ENCODE measurements around the gene VSX1. TPM values are rescaled to one million over a fixed set of nuclear protein-coding genes. Genes with fewer than 3 reads are reported as not detected.

VSX1 gene
- total RNA-seq, 2 experiments from 2014 or later = not detected

DNA sequence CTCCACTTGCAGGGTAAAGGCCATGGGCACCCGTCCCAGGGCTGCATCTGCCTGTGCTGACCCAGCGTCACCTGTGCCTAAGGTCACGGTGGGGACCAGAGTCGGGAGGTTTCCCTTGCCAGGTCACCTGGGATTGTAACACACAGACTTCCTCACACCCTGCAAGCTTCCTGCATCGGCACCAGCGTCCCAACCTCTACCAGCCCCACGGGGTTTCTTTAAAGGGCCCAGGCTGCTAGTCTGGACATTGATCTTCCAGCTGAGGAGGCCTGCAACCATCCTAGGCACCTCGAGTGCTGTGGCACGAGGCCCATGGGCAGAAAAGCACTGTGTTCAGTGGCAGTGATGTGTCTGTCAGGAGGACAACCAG lies 36.6 kb downstream of the VSX1 start:
- Mint-ChIP-seq H3K27me3 (no peaks in the 10 kb centered on the region), H3K27ac (peak overlapping the region; percentile 16), H3K4me3 (no peak overlapping the region), H3K4me1 (peaks cover 26% of the 10 kb centered on the region), H3K36me3 (peaks cover 3% of the 10 kb centered on the region), H3K9me3 (no peaks in the 10 kb centered on the region)
- DNase-seq = no peak

DNA sequence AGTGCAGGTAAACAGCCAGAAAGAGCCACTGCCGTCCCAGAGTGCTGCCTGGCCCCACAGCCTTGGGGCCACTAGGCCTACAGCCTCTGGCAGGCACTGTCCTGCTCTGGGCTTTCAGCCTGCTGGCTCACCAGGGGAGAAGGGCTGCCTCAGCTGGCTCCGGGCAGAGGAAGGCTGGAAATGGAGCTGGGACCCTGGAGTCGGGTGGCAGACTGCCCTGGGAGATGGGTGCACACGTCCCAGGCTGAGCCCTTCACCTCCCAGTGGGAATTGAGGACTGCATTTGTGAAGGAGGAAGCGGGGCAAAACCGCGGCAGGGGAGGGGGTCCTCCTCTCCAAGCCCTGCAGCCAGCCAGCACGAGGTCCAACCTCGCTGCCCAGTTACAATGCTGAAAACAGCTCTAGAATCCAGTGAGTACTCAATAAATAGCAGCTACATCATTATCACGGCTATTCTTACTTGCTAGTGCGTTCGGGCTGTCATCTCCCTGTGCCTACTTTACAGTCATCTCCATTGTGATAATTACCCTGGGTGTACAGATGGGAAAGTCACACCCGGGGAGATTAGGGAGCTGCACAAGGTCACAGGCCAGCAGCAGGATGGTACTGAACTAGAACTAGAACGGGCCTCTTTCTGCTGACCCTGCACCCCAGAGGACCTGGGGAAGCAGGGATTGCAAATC lies 37.1 kb downstream of the VSX1 start:
- Mint-ChIP-seq H3K27ac (peak overlapping the region; percentile 16), H3K27me3 (no peaks in the 10 kb centered on the region), H3K4me3 (no peak overlapping the region), H3K9me3 (no peaks in the 10 kb centered on the region), H3K36me3 (peaks cover 3% of the 10 kb centered on the region), H3K4me1 (peaks cover 27% of the 10 kb centered on the region)
- DNase-seq = no peak

DNA sequence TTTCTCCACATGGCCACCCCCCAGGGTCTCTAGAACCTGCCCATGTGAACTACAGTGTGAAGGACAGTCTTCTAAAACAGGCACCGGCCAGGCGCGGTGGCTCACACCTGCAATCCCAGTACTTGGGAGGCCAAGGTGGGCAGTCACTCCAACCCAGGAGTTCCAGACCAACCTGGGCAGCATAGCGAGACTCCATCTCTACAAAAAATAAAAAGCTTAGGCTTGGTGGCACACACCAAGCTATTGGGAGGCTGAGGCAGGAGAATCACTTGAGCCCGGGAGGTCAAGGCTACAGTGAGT lies 37.7 kb downstream of the VSX1 start:
- Mint-ChIP-seq H3K27ac (peak overlapping the region; percentile 91), H3K36me3 (peaks cover 3% of the 10 kb centered on the region), H3K27me3 (no peaks in the 10 kb centered on the region), H3K4me3 (no peak overlapping the region), H3K9me3 (no peaks in the 10 kb centered on the region), H3K4me1 (peaks cover 24% of the 10 kb centered on the region)
- DNase-seq = no peak

DNA sequence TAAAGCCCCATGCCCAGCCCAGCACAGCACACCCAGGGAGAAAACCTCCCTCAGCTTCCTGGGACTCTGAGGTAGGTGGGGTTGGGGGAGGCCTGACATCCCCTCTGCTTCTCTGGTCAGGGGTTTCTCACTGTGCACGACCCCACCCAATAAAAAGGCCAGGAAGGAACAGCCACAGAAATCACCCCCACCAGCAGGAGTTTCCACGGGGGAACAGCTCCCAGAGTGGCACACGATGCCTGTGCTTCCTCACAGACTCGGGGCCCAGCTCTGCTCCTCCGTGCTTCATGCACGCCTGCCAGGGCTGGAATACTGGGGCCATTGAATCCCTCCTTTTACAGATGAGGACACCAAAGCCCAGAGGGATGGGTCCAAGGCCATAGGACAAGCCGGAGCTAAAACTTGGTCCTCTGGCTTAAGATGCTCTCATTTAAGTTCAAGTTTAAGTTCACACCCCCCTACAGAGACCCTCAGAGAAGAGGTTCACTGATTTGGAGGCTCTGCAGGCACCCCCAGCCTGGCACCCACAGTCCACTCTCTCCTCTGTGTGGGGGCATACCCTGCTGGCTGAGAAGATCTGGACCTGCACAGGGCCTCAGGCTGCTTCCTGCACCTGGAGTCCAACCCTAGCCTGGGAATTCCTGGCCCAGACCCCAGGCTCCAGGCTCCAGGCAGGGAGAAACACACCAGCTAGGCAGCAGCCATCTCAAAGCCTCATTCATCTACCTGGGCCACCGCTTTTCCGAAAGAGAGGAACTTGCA lies 38.3 kb downstream of the VSX1 start:
- DNase-seq = no peak
- H3K4me1 Mint-ChIP-seq = peaks cover 23% of the 10 kb centered on the region
- H3K4me3 Mint-ChIP-seq = no peak overlapping the region
- peak overlapping the region; percentile 91 for H3K27ac Mint-ChIP-seq
- H3K27me3 Mint-ChIP-seq = no peaks in the 10 kb centered on the region
- peaks cover 3% of the 10 kb centered on the region for H3K36me3 Mint-ChIP-seq
- no peaks in the 10 kb centered on the region for H3K9me3 Mint-ChIP-seq

DNA sequence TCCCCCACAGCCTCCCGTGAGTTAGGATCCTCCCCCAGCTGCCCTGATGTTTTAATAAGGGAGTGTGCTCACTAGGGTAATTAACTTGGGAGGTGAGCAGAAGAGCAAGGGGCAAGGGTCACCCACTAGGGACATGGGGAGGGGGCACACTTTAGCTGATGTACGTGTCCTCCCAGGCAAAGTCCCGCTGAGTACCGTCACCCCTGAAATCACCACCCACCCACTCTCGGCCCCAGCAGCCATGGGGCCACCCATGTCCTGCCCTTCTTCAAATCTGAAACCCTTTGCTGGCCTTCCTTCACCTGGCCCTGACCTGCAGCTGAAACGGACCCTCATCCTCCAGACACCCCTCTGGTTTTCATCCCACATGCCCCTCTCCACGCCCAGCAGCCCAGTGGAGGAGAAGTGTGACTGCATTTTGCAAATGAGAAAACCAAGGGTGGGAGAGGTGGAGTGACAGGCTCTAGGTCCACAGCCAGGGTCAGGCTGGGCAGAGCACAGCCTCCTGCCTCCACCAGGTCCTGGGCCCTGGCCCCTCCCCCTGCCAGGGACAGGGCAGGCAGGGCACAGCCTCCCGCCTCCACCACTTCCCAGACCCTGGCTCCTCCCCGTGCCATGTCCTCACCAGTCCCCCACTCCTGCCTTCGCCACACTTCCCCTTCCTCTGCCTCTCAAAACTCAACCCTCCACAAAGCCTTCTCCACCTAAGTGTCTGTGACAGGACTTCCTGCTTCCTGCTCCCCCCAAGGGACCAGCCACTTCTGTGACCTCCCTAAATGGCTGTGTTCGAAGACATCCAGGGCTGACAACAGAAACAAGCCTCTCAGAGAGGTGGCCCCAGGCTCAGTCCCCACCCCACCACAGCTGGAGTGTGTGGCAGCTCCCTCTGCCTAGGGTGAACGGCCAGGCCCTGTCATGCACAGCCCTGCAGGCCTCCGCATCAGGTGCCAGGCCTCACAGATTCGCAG lies 39.1 kb downstream of the VSX1 start:
- peaks cover 28% of the 10 kb centered on the region for H3K4me1 Mint-ChIP-seq

DNA sequence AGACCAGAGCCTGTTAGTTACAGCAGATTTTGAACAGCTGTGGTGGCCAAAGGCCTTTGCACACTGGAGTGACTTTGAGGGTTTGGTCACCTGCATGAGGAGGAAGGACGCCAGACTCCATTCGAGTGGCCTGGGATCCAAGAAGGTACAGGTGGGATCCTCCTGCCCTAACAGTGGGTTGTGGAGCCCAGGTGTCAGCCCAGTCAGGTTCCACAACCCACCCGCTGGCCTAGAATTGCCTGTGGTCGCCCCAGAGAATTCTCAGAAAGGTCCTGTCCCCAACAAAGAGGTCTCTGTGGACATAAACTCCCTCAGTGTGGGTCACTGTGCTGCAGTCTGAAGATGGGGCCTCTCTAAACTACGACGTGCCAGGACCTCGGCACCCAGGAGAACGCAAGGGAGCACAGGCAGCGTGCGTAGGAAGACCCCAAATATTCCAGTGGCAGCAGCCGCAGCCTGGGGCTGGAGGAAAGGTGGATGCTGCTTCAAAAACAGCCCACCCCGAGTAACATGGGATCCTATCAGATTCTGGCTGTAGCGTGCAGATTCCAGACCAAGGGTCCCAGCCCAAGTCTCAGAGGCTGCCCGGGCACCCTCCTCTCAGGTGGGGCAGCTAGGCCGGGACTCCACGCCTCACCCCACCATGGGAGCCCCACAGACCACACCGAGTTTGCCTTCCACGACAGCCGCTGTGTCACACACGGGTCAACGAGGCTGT lies 40.0 kb downstream of the VSX1 start:
- H3K4me1 Mint-ChIP-seq = peaks cover 37% of the 10 kb centered on the region
- no peak for DNase-seq

More for the DNA sequence above, 39.1 kb downstream of the VSX1 start:
- Mint-ChIP-seq H3K9me3 (no peaks in the 10 kb centered on the region), H3K4me3 (peak overlapping the region; percentile 33), H3K36me3 (peaks cover 3% of the 10 kb centered on the region), H3K27me3 (no peaks in the 10 kb centered on the region), H3K27ac (peak overlapping the region; percentile 91)
- peak; percentile 33 for DNase-seq

DNA sequence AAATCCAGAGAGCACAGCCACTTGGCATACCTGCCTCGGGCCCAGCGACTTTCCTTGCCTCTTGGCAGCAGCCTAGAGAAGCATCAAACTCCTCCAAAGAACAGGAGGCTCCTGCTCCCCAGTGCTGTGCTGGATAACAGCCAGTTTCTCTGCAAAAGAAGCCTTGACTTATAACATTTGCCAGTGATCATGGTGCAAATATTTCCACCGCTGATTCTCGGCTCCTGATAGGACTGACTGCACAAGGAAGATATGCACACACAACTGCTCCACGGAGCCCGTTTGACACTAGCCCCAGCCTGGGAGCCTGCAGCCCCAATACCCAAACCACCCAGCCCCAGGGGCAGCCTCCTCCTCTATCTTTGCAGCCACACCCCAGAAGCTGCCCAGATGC lies 41.5 kb downstream of the VSX1 start:
- Mint-ChIP-seq H3K9me3 (no peaks in the 10 kb centered on the region), H3K27me3 (no peaks in the 10 kb centered on the region), H3K27ac (no peak overlapping the region), H3K4me3 (no peak overlapping the region), H3K36me3 (peaks cover 3% of the 10 kb centered on the region), H3K4me1 (peaks cover 52% of the 10 kb centered on the region)
- no peak for DNase-seq

More for the DNA sequence above, 40.0 kb downstream of the VSX1 start:
- no peak overlapping the region for H3K4me3 Mint-ChIP-seq
- H3K36me3 Mint-ChIP-seq = peaks cover 3% of the 10 kb centered on the region
- peak overlapping the region; percentile 91 for H3K27ac Mint-ChIP-seq
- H3K27me3 Mint-ChIP-seq = no peaks in the 10 kb centered on the region
- H3K9me3 Mint-ChIP-seq = no peaks in the 10 kb centered on the region

DNA sequence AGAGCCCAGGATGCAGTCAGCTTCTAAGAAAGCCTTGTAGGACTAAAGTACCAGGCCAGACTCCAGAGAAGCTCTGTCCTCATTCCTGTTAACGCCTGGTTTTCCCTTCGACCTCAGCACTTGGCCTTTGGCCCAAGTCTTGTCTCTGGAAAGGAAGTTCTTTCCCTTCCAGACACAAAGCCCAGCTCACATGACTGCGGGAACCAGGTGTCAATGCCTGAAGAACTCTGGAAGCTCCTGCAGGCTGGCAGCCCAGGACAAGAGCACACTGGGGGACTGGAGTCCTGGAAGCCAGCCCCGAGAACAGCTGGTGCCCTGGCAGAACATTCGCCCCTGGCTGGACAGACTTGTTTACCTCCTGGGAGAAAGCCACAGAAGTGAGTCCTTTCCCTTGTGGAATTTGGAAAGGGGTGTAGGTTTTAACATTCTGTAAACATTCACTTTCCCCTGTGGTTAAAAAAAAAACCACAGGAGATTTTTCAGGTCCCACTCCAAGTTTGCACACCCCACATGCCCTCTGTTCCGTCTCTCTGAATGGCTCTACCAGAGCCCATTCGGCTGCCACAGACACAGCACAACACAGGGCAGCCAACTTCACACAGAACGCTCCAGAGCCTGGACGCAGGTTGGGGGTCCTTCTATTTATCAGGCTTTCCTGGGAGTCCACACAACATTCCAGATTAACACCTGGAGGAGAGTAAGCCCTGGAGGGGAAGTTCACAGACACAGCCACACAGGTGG lies 42.1 kb downstream of the VSX1 start:
- no peak for DNase-seq
- peaks cover 53% of the 10 kb centered on the region for H3K4me1 Mint-ChIP-seq
- H3K27ac Mint-ChIP-seq = peak overlapping the region; percentile 23
- H3K4me3 Mint-ChIP-seq = no peak overlapping the region
- peaks cover 3% of the 10 kb centered on the region for H3K36me3 Mint-ChIP-seq
- no peaks in the 10 kb centered on the region for H3K27me3 Mint-ChIP-seq
- H3K9me3 Mint-ChIP-seq = no peaks in the 10 kb centered on the region

DNA sequence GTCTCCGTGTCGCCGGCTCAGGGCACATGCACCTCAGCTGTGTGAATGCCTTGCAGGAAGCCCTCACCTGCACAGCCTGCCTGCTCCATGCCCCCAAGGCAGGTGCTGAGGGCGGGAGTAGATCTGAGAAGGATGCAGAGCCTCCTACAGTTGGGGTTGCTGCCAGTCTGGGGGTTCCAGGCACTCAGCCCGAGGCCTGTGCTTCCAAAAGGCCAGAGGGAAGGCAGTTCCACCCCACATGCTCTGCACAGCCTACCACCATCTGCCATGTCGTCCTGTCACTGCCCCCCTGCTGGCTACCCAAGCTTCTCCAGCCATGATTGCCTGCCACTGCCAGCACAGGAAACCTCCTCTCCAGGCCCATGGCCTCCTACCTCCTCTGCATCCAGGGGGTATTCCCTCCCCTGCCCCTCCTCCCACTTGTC lies 43.3 kb downstream of the VSX1 start:
- no peaks in the 10 kb centered on the region for H3K9me3 Mint-ChIP-seq
- H3K36me3 Mint-ChIP-seq = peaks cover 3% of the 10 kb centered on the region
- peaks cover 54% of the 10 kb centered on the region for H3K4me1 Mint-ChIP-seq
- no peak for DNase-seq
- peak overlapping the region; percentile 1 for H3K27ac Mint-ChIP-seq
- no peak overlapping the region for H3K4me3 Mint-ChIP-seq
- H3K27me3 Mint-ChIP-seq = no peaks in the 10 kb centered on the region

DNA sequence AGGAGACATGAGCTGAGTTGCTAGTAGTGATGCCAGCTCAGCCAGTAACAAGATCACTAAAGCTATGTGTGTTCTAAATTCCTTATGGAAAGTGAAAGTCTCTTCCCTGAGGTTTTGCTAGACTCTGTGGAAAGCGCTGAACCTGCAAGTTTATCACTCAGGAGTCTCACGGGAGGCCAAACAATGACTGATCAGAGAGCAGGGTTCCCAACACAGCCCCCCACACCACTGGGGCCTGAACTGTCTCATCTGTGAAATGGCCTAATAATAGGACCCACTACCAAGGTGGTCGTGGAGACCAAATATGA lies 43.9 kb downstream of the VSX1 start:
- H3K4me3 Mint-ChIP-seq = peak overlapping the region; percentile 25
- H3K27ac Mint-ChIP-seq = peak overlapping the region; percentile 77
- no peaks in the 10 kb centered on the region for H3K27me3 Mint-ChIP-seq
- DNase-seq = no peak
- no peaks in the 10 kb centered on the region for H3K9me3 Mint-ChIP-seq
- H3K4me1 Mint-ChIP-seq = peaks cover 55% of the 10 kb centered on the region
- H3K36me3 Mint-ChIP-seq = peaks cover 1% of the 10 kb centered on the region

DNA sequence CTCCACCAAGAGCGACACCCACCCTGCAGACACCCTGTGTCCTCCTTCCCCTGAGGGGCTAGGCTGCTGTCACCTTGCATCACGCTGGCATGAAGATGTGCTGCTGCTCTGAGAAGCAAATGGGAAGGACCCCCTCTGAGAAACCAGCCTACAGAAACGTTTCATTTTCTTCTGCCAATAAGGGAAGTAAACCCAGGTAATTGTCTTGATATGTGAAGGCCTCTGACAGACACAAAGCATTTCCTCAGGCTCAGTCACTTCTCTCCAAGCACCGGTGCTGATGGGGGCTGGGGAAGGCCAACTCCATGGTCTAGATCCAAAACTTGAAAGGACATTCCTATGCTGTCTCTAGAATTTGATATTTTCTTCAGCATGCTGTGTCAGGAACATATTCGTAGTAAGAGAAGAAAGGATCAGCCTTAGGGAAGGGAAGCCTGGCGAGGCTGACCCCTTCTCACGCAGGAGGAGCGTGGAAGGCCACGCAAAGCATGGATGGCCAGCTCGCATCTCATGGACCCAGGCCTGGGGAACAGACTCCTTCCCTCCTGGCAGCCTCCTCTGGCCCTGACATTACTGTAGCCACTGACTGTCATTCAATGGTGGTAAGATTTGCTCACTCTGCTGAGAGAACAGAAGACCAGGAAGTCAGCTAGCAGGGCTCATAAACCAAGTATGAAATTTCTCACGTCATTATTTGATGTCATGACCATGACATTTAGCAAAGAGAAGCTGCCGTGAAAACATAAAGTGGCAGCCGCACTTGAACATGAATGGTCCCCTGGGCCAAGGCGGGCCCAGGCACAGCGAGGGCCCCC lies 44.4 kb downstream of the VSX1 start:
- H3K9me3 Mint-ChIP-seq = no peaks in the 10 kb centered on the region
- no peaks in the 10 kb centered on the region for H3K27me3 Mint-ChIP-seq
- H3K36me3 Mint-ChIP-seq = no peaks in the 10 kb centered on the region
- peak overlapping the region; percentile 25 for H3K4me3 Mint-ChIP-seq
- H3K27ac Mint-ChIP-seq = peak overlapping the region; percentile 77
- DNase-seq = no peak
- peaks cover 50% of the 10 kb centered on the region for H3K4me1 Mint-ChIP-seq

DNA sequence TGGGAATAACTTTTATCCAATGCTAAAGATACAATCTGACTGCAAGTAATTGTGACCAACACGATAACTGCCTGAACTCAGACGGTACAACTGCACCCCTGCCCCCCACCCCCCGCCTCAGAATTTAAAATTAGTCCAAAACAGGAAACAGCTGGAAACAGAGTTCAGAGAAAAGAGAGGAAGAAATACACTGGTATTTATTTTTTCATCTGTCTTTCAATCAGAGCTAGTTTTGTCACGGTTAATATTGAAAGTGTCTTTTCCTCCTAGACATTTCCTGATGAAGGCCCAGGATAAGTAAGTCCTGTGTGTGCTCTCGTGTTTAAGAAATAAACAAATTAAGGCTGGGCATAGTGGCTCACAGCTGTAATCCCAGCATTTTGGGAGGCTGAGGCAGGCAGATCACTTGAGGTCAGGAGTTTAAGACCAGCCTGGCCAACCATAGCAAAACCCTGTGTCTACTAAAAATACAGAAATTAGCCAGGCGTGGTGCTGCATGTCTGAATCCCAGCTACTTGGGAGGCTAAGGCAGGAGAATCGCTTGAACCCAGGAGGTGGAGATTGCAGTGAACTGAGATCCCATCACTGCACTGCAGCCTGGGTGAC lies 45.5 kb downstream of the VSX1 start:
- peak overlapping the region; percentile 74 for H3K27ac Mint-ChIP-seq
- DNase-seq = no peak
- peak overlapping the region; percentile 66 for H3K4me3 Mint-ChIP-seq
- H3K4me1 Mint-ChIP-seq = peaks cover 44% of the 10 kb centered on the region
- H3K27me3 Mint-ChIP-seq = no peaks in the 10 kb centered on the region
- H3K9me3 Mint-ChIP-seq = no peaks in the 10 kb centered on the region
- no peaks in the 10 kb centered on the region for H3K36me3 Mint-ChIP-seq

DNA sequence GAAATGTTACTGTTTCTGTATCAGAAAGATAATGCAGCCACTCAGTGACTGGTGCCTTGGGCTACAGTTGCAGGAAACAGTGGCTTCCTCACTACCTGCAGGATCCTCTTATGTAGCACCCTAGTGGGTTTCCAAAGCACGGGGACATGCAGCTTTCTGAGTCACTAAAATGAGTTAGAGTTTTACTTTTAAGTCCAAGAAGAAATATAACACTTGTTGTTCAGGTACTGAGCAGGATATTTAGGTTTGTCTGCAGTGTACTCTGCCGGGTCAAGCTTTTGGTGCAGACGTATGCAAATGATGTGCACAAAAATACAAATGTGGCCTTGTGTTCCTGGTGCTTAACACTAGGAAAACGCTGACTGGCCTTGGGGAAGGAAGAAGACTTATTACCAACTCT lies 46.0 kb downstream of the VSX1 start:
- peak overlapping the region; percentile 66 for H3K4me3 Mint-ChIP-seq

More for the DNA sequence above, 46.0 kb downstream of the VSX1 start:
- no peaks in the 10 kb centered on the region for H3K9me3 Mint-ChIP-seq
- DNase-seq = no peak
- H3K27me3 Mint-ChIP-seq = no peaks in the 10 kb centered on the region
- H3K36me3 Mint-ChIP-seq = no peaks in the 10 kb centered on the region
- peaks cover 41% of the 10 kb centered on the region for H3K4me1 Mint-ChIP-seq
- peak overlapping the region; percentile 74 for H3K27ac Mint-ChIP-seq
